Uterus (tissue), 4 donors: ENCODE data around the gene ASF1B. TPM values are rescaled to one million over a fixed set of nuclear protein-coding genes. Genes with fewer than 3 reads are reported as not detected.

Experiments used
- DNase-seq, 2 donors: peaks; one replicate each; pipeline ENCODE4 v3.0.0-alpha.2; 2019 to 2020
- H3K27ac ChIP-seq, 2 donors: fragments of 200-600 bp; sonication (generic); 1 replicate in 1 of 2; 2 replicates in 1 of 2; pipeline ENCODE4 v1.5.1; 2016 to 2018
- H3K27me3 ChIP-seq, 2 donors: fragments of 200-600 bp; sonication (generic); one replicate each; pipeline ENCODE4 v1.5.1; 2018 to 2019; ENCODE audit warnings: control low read depth in 1 of 2
- H3K36me3 ChIP-seq, 2 donors: fragments of 200-600 bp; sonication (generic); one replicate each; pipeline ENCODE4 v1.5.1; 2019; ENCODE audit warnings: control low read depth in 1 of 2
- H3K4me1 ChIP-seq, 2 donors: fragments of 200-600 bp; sonication (generic); one replicate each; pipeline ENCODE4 v1.5.1; 2018 to 2019; ENCODE audit warnings: control low read depth in 1 of 2
- H3K4me3 ChIP-seq, 2 donors: fragments of 200-600 bp; sonication (generic); 1 replicate in 1 of 2; 2 replicates in 1 of 2; pipeline ENCODE4 v1.5.1; 2018 to 2019; ENCODE audit warnings: mild to moderate bottlenecking in 1 of 2
- H3K9me3 ChIP-seq, 2 donors: fragments of 200-600 bp; sonication (generic); one replicate each; pipeline ENCODE4 v1.5.1; 2019; ENCODE audit warnings: control low read depth in 1 of 2
- CTCF ChIP-seq, 4 experiments: fragments of 200-600 bp in 2 of 4; fragments of 450-650 bp in 2 of 4; sonication (generic) in 2 of 4; IDR thresholded peaks; one replicate each; pipeline ENCODE4 v1.5.1; 2016 to 2019; ENCODE audit warnings: antibody characterized with exemption in 4 of 4, mild to moderate bottlenecking in 2 of 4, moderate library complexity in 1 of 4
- POLR2A ChIP-seq, 2 donors: fragments of 450-650 bp; IDR thresholded peaks; one replicate each; pipeline ENCODE4 v1.6.1; 2016; ENCODE audit warnings: antibody characterized with exemption in 2 of 2, mild to moderate bottlenecking in 1 of 2, moderate library complexity in 1 of 2
- intact Hi-C: fragments of 100-400 bp; cut with DNase I; formaldehyde crosslinking; loops from one replicate; pipeline ENCODE4 v1.15.1; 2023; ENCODE audit warnings: low total_unique reads
- total RNA-seq, 4 donors: library from RNA; depleted of rRNA in 3 of 4; stranded (reverse); fragments of >200 nt in 3 of 4; gene quantifications; one replicate each; pipeline versions ENCODE4 v1.1.0 to v1.2.4, GENCODE V29; 2014 to 2023
- donor health status: DM: yes; HTN: yes; CAD: no.

The ASF1B gene
- total RNA-seq, 4 donors from 2014 or later, result 16.7 TPM; not detected in 3

DNA sequence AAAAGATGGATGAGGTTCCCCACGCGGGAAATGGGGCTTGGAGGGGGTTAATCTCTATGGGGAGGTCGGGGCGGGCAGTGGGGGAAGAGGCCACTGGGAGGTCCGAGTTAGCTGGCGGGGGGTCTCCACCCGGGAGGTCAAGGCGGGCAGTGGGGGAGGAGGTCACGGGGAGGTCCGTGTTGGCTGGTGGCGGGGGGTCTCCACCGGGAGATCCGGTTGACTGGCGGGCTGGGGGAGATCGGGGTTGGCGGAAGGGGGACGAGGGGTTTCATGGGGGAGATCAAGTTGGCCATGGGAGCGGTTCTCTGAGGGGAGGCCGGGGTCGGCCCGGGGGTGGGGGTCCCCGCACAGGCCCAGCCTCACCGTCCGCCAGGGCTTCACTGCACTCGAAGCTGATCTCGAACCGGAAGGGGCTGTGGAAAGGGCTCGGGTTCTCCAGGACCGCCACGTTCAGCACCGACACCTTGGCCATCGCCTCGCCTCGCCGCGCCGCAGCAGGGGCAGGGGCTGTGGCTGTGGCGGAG, 342 bp downstream of the ASF1B start:
- intact Hi-C loops, result loop anchor here (5.0 kb wide), 1 partner anchor 211 kb away; no protein-coding TSS in a partner anchor
- TF ChIP-seq POLR2A (IDR thresholded peaks at IDR 0.05) (no peak), CTCF (IDR thresholded peaks at IDR 0.05) (no peak)
- no peaks in the 10 kb centered on the region for H3K9me3 ChIP-seq
- H3K27me3 ChIP-seq, result no peaks in the 10 kb centered on the region
- H3K4me3 ChIP-seq, result peak overlapping the region; percentile 45 to 56
- H3K27ac ChIP-seq, result peak overlapping the region in 1 of 2 donors; percentile 68
- no peak for DNase-seq
- H3K4me1 ChIP-seq, result peaks cover 0 to 6% of the 10 kb centered on the region in 2 donors
- H3K36me3 ChIP-seq, result no peaks in the 10 kb centered on the region

DNA sequence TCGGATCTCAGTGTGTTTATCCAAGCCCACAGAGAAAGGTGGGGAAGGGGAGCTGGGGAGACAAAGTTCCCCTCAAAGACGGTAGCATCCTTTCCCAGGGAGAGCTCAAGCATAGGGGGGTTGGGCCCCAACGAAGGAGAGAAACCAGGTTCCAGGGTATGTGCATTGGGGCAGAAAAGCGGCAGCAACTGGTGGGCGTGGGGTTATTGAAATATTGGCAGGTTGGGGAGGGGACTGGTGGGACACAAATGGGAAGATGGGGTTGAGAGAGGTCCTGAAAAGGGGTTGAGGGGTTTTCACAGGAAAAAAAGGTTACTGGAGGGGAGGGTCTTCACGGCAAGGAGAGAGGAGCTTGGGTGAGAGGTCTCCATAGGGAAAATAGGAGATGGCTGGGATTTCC, 1.0 kb downstream of the ASF1B start:
- intact Hi-C loops, result loop anchor here (5.0 kb wide), 1 partner anchor 212 kb away; no protein-coding TSS in a partner anchor
- DNase-seq, result no peak
- TF ChIP-seq POLR2A (IDR thresholded peaks at IDR 0.05) (no peak), CTCF (IDR thresholded peaks at IDR 0.05) (no peak)
- no peaks in the 10 kb centered on the region for H3K36me3 ChIP-seq
- no peak overlapping the region for H3K27ac ChIP-seq
- H3K27me3 ChIP-seq, result no peaks in the 10 kb centered on the region
- H3K4me1 ChIP-seq, result peaks cover 0 to 6% of the 10 kb centered on the region in 2 donors
- H3K9me3 ChIP-seq, result no peaks in the 10 kb centered on the region
- no peak overlapping the region for H3K4me3 ChIP-seq

DNA sequence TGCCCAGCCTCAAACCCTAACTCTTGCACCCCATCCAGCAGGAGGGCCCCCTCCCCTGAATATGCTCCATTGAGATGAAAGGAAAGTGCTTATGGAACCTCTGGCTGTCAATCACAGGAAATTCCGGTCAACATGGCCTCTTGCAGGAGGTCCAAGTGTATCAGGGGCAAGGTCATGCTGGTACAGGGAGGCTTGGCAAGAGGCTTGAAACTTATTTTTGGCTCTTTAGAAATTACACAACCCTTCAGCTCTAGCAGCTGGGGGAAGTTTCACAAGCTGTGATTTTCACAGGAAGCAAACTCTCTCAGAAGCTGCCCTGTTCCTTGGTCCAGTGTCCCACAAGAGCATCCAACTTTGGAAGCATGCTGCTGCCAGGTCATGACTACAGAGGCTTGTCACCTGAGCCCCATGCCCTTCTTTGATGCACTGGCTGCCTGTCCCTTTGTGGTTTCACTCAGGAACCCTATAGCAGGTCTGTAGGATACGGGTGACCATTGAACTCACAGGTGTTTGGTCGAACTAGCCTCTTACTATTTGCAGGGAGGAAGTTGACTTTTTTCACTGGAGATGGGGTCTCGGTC, 8.4 kb downstream of the ASF1B start:
- Histone ChIP-seq H3K4me1 (no peaks in the 10 kb centered on the region), H3K4me3 (no peak overlapping the region), H3K27me3 (no peaks in the 10 kb centered on the region), H3K27ac (no peak overlapping the region), H3K9me3 (no peaks in the 10 kb centered on the region), H3K36me3 (no peaks in the 10 kb centered on the region)
- no peak for DNase-seq
- TF ChIP-seq POLR2A (IDR thresholded peaks at IDR 0.05) (no peak), CTCF (IDR thresholded peaks at IDR 0.05) (no peak)
- intact Hi-C loops, result no loop called here

DNA sequence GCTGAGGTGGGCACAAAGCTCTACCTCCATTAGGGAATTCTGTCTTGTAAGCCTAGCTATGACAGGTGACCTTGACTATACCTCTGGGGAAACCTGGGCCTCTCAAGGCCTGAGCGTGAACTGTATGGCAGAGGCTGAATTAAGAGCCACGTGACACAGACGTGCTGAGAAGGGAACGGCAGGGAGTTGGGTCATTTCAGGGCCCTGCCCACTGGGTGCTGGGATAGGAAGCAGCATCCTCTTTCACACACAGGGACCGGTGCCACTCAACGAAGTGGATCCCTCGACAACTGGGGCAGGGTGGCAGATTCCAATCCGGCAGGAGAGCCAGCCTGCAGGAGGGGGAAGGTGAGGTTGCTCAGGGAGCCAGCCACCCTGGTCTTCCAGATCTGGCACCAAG, 9.2 kb downstream of the ASF1B start:
- no peak for DNase-seq
- H3K4me3 ChIP-seq, result no peak overlapping the region
- no peaks in the 10 kb centered on the region for H3K36me3 ChIP-seq
- H3K27me3 ChIP-seq, result no peaks in the 10 kb centered on the region
- no peaks in the 10 kb centered on the region for H3K4me1 ChIP-seq
- H3K9me3 ChIP-seq, result no peaks in the 10 kb centered on the region
- no peak overlapping the region for H3K27ac ChIP-seq
- no peak for TF ChIP-seq CTCF (IDR thresholded peaks at IDR 0.05)
- TF ChIP-seq POLR2A (IDR thresholded peaks at IDR 0.05), result no peak
- intact Hi-C loops, result no loop called here

DNA sequence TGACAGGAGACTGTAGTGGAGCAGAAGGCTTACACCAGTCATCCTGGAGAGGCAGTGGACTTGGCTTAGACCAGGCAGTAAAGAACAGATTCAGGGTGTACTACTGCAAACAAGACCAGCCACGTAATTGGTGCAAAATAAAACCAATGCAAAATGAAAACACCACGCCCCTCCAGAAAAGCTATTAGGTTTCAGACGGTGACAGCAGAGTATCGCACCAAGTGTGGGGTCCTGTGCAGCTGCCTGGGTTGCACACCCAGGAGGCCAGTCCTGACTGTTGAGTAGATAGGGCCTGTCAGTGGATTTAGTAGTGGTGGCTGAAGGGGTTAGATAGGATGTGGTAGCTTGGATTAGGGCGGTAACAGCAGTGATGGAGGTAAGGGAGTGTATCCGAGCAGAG, 13.5 kb downstream of the ASF1B start:
- Histone ChIP-seq H3K36me3 (no peaks in the 10 kb centered on the region), H3K4me1 (peaks cover 6 to 9% of the 10 kb centered on the region in 2 donors), H3K9me3 (no peaks in the 10 kb centered on the region), H3K27ac (no peak overlapping the region), H3K4me3 (no peak overlapping the region), H3K27me3 (no peaks in the 10 kb centered on the region)
- intact Hi-C loops, result no loop called here
- DNase-seq, result no peak
- TF ChIP-seq CTCF (IDR thresholded peaks at IDR 0.05), result no peak
- no peak for TF ChIP-seq POLR2A (IDR thresholded peaks at IDR 0.05)
